NCI-H128 (cell line): ENCODE data around the gene KCNF1.

ENCODE experiments used
- DNase-seq: peaks from one replicate; lab custom pipeline; 2025; ENCODE audit not compliant: unreplicated experiment; lab: John Stamatoyannopoulos, UW

The KCNF1 gene

GRCh38 chr2:10918661-10919409 is 7.1 kb downstream of the KCNF1 start:
- DNase-seq, result no peak

- no peak for DNase-seq
Observed at GRCh38 chr2:10919410-10919770, 7.7 kb downstream of the KCNF1 start.

GRCh38 chr2:10919771-10920621 is 8.3 kb downstream of the KCNF1 start:
- peak; percentile 28 for DNase-seq

- no peak for DNase-seq
Observed at GRCh38 chr2:10920764-10921388, 9.1 kb downstream of the KCNF1 start.

GRCh38 chr2:10921525-10921924 is 9.8 kb downstream of the KCNF1 start:
- DNase-seq, result no peak

- DNase-seq, result no peak
Observed at GRCh38 chr2:10922307-10923007, 10.7 kb downstream of the KCNF1 start.

- no peak for DNase-seq
Observed at GRCh38 chr2:10923008-10923375, 11.3 kb downstream of the KCNF1 start.

- DNase-seq, result no peak
Observed at GRCh38 chr2:10923965-10924364, 12.2 kb downstream of the KCNF1 start.

GRCh38 chr2:10924441-10924840 is 12.7 kb downstream of the KCNF1 start:
- no peak for DNase-seq

GRCh38 chr2:10924859-10925258 is 13.1 kb downstream of the KCNF1 start:
- DNase-seq, result no peak

- DNase-seq, result no peak
Observed at GRCh38 chr2:10926191-10926820, 14.6 kb downstream of the KCNF1 start.

- DNase-seq, result no peak
Observed at GRCh38 chr2:10930721-10931516, 19.2 kb downstream of the KCNF1 start.

- no peak for DNase-seq
Observed at GRCh38 chr2:10931710-10932255, 20.0 kb downstream of the KCNF1 start.

- no peak for DNase-seq
Observed at GRCh38 chr2:10932345-10933151, 20.8 kb downstream of the KCNF1 start.

- no peak for DNase-seq
Observed at GRCh38 chr2:10933700-10934225, 22.0 kb downstream of the KCNF1 start.

GRCh38 chr2:10934308-10934978 is 22.7 kb downstream of the KCNF1 start:
- no peak for DNase-seq

GRCh38 chr2:10934979-10935350 is 23.2 kb downstream of the KCNF1 start:
- no peak for DNase-seq

- no peak for DNase-seq
Observed at GRCh38 chr2:10935366-10935918, 23.7 kb downstream of the KCNF1 start.
